Activated B cell treated with CpG ODN at 0.5 μM for 24 hours (primary cell): ENCODE measurements around the gene SPARCL1. TPM values are rescaled to one million over a fixed set of nuclear protein-coding genes. Genes with fewer than 3 reads are reported as not detected.

ENCODE experiments used
- ATAC-seq: fragments of 200-7000 bp; cut with Tn5 transposase; one replicate; pipeline ENCODE4 v1.10.0; 2021; ENCODE audit warnings: low read depth, mild to moderate bottlenecking, moderate library complexity
- CTCF ChIA-PET: fragments of 350-600 bp; sonication (Branson Sonifier 250); formaldehyde crosslinking; loops from one replicate; lab custom pipeline; 2021; ENCODE audit warnings: antibody characterized with exemption; lab: Charles Lee
- POLR2A ChIA-PET: fragments of 350-600 bp; sonication (Branson Sonifier 250); formaldehyde crosslinking; loops from one replicate; lab custom pipeline; 2021; ENCODE audit warnings: antibody characterized with exemption; lab: Charles Lee
- DNase-seq: peaks from one replicate; pipeline ENCODE4 v3.0.0; 2022
- H3K27ac Mint-ChIP-seq: one replicate; pipeline ENCODE4 v1.8.0; 2020; ENCODE audit warnings: mixed read lengths
- H3K27me3 Mint-ChIP-seq: one replicate; pipeline ENCODE4 v1.8.0; 2021; ENCODE audit warnings: mixed read lengths
- H3K36me3 Mint-ChIP-seq: one replicate; pipeline ENCODE4 v1.8.0; 2021; ENCODE audit warnings: low read depth, mixed read lengths
- H3K4me1 Mint-ChIP-seq: one replicate; pipeline ENCODE4 v1.8.0; 2021; ENCODE audit warnings: mixed read lengths
- H3K4me3 Mint-ChIP-seq: one replicate; pipeline ENCODE4 v1.8.0; 2020; ENCODE audit warnings: mild to moderate bottlenecking, mixed read lengths
- H3K9me3 Mint-ChIP-seq: one replicate; pipeline ENCODE4 v1.8.0; 2020; ENCODE audit warnings: mixed read lengths
- CTCF ChIP-seq: fragments of 200-600 bp; IDR thresholded peaks from one replicate; pipeline ENCODE4 v1.8.0; 2022; ENCODE audit warnings: antibody characterized with exemption, mild to moderate bottlenecking
- intact Hi-C: fragments of 100-400 bp; cut with micrococcal nuclease; formaldehyde crosslinking; loops from one replicate; pipeline ENCODE4 v1.15.1; 2024
- total RNA-seq: library from RNA; stranded (reverse); gene quantifications from 2 replicates; pipeline ENCODE4 v1.2.3, GENCODE V29; 2022

Gene SPARCL1
- total RNA-seq, 1 donor from 2014 or later: not detected

- Mint-ChIP-seq H3K9me3 (no peaks in the 10 kb centered on the region), H3K4me1 (peaks cover 5% of the 10 kb centered on the region)
These were observed 29.1 kb downstream of the SPARCL1 start for GRCh38 chr4:87500092-87500462.

GRCh38 chr4:87499403-87500091, 29.6 kb downstream of the SPARCL1 start:
- ChIA-PET CTCF (no interaction called here), POLR2A (no interaction called here)
- H3K36me3 Mint-ChIP-seq: no peaks in the 10 kb centered on the region
- H3K4me3 Mint-ChIP-seq: no peak overlapping the region
- intact Hi-C loops: no loop called here
- no peak for TF ChIP-seq CTCF
- no peaks in the 10 kb centered on the region for H3K9me3 Mint-ChIP-seq
- H3K27ac Mint-ChIP-seq: no peak overlapping the region
- ATAC-seq (no peak), DNase-seq (no peak)
- peaks cover 5% of the 10 kb centered on the region for H3K4me1 Mint-ChIP-seq
- no peaks in the 10 kb centered on the region for H3K27me3 Mint-ChIP-seq

More at GRCh38 chr4:87500092-87500462, 29.1 kb downstream of the SPARCL1 start:
- POLR2A ChIA-PET: no interaction called here
- no peaks in the 10 kb centered on the region for H3K36me3 Mint-ChIP-seq
- H3K4me3 Mint-ChIP-seq: no peak overlapping the region
- intact Hi-C loops: no loop called here
- H3K27me3 Mint-ChIP-seq: no peaks in the 10 kb centered on the region
- ATAC-seq (no peak), DNase-seq (no peak)
- TF ChIP-seq CTCF: no peak
- CTCF ChIA-PET: no interaction called here
- no peak overlapping the region for H3K27ac Mint-ChIP-seq

GRCh38 chr4:87498446-87498900, 30.7 kb downstream of the SPARCL1 start:
- Mint-ChIP-seq H3K27ac (no peak overlapping the region), H3K27me3 (no peaks in the 10 kb centered on the region), H3K36me3 (no peaks in the 10 kb centered on the region), H3K4me3 (no peak overlapping the region), H3K4me1 (peaks cover 5% of the 10 kb centered on the region), H3K9me3 (no peaks in the 10 kb centered on the region)
- DNase-seq: no peak
- no peak for ATAC-seq
- intact Hi-C loops: no loop called here
- POLR2A ChIA-PET: interaction anchor here (0.6 to 0.7 kb wide), 2 partner anchors 9 to 947 kb away, joined by 3 read pairs; no protein-coding TSS in a partner anchor
- CTCF ChIA-PET: no interaction called here
- no peak for TF ChIP-seq CTCF

- no peaks in the 10 kb centered on the region for H3K9me3 Mint-ChIP-seq
- no peak overlapping the region for H3K4me3 Mint-ChIP-seq
- ChIA-PET CTCF (no interaction called here), POLR2A (no interaction called here)
- intact Hi-C loops: loop anchor here (2.0 kb wide), 1 partner anchor 713 kb away; no protein-coding TSS in a partner anchor
- H3K27ac Mint-ChIP-seq: no peak overlapping the region
- TF ChIP-seq CTCF: no peak
- H3K36me3 Mint-ChIP-seq: no peaks in the 10 kb centered on the region
- no peaks in the 10 kb centered on the region for H3K27me3 Mint-ChIP-seq
- ATAC-seq: no peak
- peaks cover 5% of the 10 kb centered on the region for H3K4me1 Mint-ChIP-seq
- DNase-seq: no peak
These were observed 31.6 kb downstream of the SPARCL1 start for GRCh38 chr4:87497578-87497977.

- no peaks in the 10 kb centered on the region for H3K36me3 Mint-ChIP-seq
- no peak overlapping the region for H3K4me3 Mint-ChIP-seq
- no peaks in the 10 kb centered on the region for H3K9me3 Mint-ChIP-seq
- no peak for DNase-seq
- no peak for ATAC-seq
- TF ChIP-seq CTCF: no peak
- intact Hi-C loops: loop anchor here (2.0 kb wide), 1 partner anchor 714 kb away; no protein-coding TSS in a partner anchor
- ChIA-PET CTCF (no interaction called here), POLR2A (no interaction called here)
- no peaks in the 10 kb centered on the region for H3K27me3 Mint-ChIP-seq
- H3K4me1 Mint-ChIP-seq: peaks cover 5% of the 10 kb centered on the region
- H3K27ac Mint-ChIP-seq: no peak overlapping the region
These were observed 32.0 kb downstream of the SPARCL1 start for GRCh38 chr4:87497159-87497558.
